ENCODE results near the gene SORCS2.

The SORCS2 gene

GRCh38 chr4:7664106-7664505 is 471.8 kb downstream of the SORCS2 start:
- CTCF ChIA-PET, result no interaction called here
- DNase-seq (ENCODE audit: extremely low spot score), result no peak
- TF ChIP-seq CTCF (IDR thresholded peaks at IDR 0.05; ENCODE audit: control extremely low read depth, extremely low read depth, low read depth, missing control alignments), result no peak
- POLR2A ChIA-PET, result no interaction called here

- POLR2A ChIA-PET, result no interaction called here
- CTCF ChIA-PET, result no interaction called here
These were observed 473.0 kb downstream of the SORCS2 start for GRCh38 chr4:7665321-7665720.

GRCh38 chr4:7666011-7666410 is 473.7 kb downstream of the SORCS2 start:
- no peak for TF ChIP-seq CTCF (IDR thresholded peaks at IDR 0.05; ENCODE audit: control extremely low read depth, extremely low read depth, low read depth, missing control alignments)

More at GRCh38 chr4:7665321-7665720, 473.0 kb downstream of the SORCS2 start:
- no peak for DNase-seq (ENCODE audit: extremely low spot score)
- TF ChIP-seq CTCF (IDR thresholded peaks at IDR 0.05; ENCODE audit: control extremely low read depth, extremely low read depth, low read depth, missing control alignments), result no peak

GRCh38 chr4:7666744-7667143 is 474.4 kb downstream of the SORCS2 start:
- no peak for TF ChIP-seq CTCF (IDR thresholded peaks at IDR 0.05; ENCODE audit: control extremely low read depth, extremely low read depth, low read depth, missing control alignments)
- POLR2A ChIA-PET, result no interaction called here
- CTCF ChIA-PET, result no interaction called here
- no peak for DNase-seq (ENCODE audit: extremely low spot score)

More at GRCh38 chr4:7666011-7666410, 473.7 kb downstream of the SORCS2 start:
- DNase-seq (ENCODE audit: extremely low spot score), result no peak
- POLR2A ChIA-PET, result no interaction called here
- CTCF ChIA-PET, result no interaction called here

GRCh38 chr4:7668271-7668670 is 475.9 kb downstream of the SORCS2 start:
- CTCF ChIA-PET, result no interaction called here
- no peak for DNase-seq (ENCODE audit: extremely low spot score)
- TF ChIP-seq CTCF (IDR thresholded peaks at IDR 0.05; ENCODE audit: control extremely low read depth, extremely low read depth, low read depth, missing control alignments), result no peak
- POLR2A ChIA-PET, result no interaction called here

GRCh38 chr4:7668826-7669225 is 476.5 kb downstream of the SORCS2 start:
- ChIA-PET POLR2A (no interaction called here), CTCF (no interaction called here)
- TF ChIP-seq CTCF (IDR thresholded peaks at IDR 0.05; ENCODE audit: control extremely low read depth, extremely low read depth, low read depth, missing control alignments), result no peak
- DNase-seq (ENCODE audit: extremely low spot score), result no peak

- POLR2A ChIA-PET, result no interaction called here
- no peak for TF ChIP-seq CTCF (IDR thresholded peaks at IDR 0.05; ENCODE audit: control extremely low read depth, extremely low read depth, low read depth, missing control alignments)
- DNase-seq (ENCODE audit: extremely low spot score), result no peak
- CTCF ChIA-PET, result no interaction called here
These were observed 480.3 kb downstream of the SORCS2 start for GRCh38 chr4:7672601-7673000.

Data from GM10248 (cell line).